GM19193 (cell line): ENCODE data around the gene CEMIP2.

Experiments used
- POLR2A ChIP-seq: IDR thresholded peaks from 4 replicates; pipeline ENCODE4 v1.6.1; 2011; ENCODE audit not compliant: insufficient read depth, insufficient read length; ENCODE audit errors: extremely low read depth

Gene CEMIP2

GRCh38 chr9:71710856-71711255, 57.5 kb downstream of the CEMIP2 start:
- no peak for TF ChIP-seq POLR2A

GRCh38 chr9:71710201-71710600, 58.1 kb downstream of the CEMIP2 start:
- no peak for TF ChIP-seq POLR2A

- TF ChIP-seq POLR2A: no peak
Measured at GRCh38 chr9:71709384-71709783, 58.9 kb downstream of the CEMIP2 start.

DNA sequence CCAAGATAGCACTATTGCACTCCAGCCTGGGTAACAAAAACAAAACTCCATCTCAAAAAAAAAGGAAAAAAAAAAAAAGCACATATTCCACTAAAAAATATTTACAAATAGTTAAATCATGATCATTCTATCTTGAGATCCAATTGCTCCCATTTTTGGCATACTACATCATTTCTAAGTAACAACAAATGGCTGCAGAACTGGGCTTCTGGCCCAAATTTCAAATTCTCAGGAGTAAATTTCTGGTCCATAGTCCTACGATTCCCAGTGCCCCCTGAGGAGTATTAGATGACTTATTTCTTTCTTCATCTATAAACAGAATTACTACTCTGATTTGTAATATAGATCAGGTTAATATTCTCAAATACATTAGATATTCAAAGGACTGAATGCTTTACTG, 62.1 kb downstream of the CEMIP2 start:
- TF ChIP-seq POLR2A: no peak

GRCh38 chr9:71704796-71705195, 63.5 kb downstream of the CEMIP2 start:
- no peak for TF ChIP-seq POLR2A

DNA sequence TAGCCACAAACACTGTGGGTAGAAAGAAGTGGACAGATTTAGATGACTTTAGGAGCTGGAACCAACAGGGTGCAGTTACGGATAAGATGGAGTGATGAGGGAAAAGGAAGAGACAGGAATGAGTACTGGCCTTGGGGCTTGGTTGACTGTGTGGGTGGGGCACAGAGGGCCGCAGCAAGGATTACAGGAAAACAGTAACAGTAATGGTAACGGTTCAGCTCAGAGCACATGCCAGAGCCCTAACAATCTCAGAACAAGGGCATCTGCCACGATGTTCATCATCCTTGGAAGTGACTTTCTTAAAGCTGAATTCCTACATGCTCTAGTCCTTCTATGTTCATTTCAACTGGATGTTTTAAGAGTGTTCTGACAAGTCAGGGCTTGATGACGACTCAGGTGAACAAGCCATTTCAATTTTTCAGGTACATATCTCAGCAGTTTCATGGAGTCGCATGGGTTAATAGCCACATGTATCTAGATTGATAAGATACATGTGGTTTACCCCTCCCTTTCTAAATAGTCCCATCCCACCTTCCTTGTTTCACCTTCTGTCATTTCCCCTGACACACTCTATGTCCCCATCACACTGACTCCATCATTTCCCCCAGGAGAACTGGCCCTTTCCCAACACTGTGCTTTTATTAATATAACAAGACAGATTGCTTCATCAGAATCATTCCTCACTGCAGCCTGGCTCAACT, 65.0 kb downstream of the CEMIP2 start:
- TF ChIP-seq POLR2A: no peak

GRCh38 chr9:71697882-71698281, 70.4 kb downstream of the CEMIP2 start:
- TF ChIP-seq POLR2A: no peak

- no peak for TF ChIP-seq POLR2A
Measured at GRCh38 chr9:71694332-71694731, 74.0 kb downstream of the CEMIP2 start.

GRCh38 chr9:71693607-71694006, 74.7 kb downstream of the CEMIP2 start:
- TF ChIP-seq POLR2A: no peak

- TF ChIP-seq POLR2A: no peak
Measured at GRCh38 chr9:71692337-71692736, 76.0 kb downstream of the CEMIP2 start.

GRCh38 chr9:71690689-71691435, 77.5 kb downstream of the CEMIP2 start:
- TF ChIP-seq POLR2A: no peak

DNA sequence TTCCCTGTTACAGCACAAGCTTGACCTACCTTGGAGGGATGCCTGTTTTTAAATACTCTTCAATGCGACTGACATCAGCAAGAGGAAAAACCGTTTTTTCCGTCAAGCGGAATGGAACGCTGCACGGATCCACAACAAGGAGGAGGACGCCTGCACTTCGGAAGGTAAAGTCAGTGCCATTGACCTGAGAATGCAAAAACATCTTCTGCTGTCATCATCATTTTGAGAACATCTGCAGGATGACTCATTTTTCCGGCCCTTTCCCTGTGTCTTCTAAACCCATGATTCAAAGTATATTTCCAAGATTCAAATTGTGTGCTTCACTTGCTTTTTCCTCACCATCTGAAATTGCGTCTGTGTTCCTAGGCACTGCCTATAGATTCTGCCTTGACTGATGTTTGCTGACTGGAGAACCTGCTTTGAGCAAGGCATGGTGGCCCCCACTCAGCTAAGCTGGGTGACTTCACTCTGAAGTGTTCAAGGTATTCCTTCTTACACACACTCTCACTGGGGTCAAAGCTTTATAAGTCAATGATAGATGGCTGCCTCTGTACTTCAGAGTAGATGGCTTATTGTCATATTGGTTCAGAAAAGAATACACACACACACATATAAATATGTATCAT, 78.1 kb downstream of the CEMIP2 start:
- TF ChIP-seq POLR2A: no peak

DNA sequence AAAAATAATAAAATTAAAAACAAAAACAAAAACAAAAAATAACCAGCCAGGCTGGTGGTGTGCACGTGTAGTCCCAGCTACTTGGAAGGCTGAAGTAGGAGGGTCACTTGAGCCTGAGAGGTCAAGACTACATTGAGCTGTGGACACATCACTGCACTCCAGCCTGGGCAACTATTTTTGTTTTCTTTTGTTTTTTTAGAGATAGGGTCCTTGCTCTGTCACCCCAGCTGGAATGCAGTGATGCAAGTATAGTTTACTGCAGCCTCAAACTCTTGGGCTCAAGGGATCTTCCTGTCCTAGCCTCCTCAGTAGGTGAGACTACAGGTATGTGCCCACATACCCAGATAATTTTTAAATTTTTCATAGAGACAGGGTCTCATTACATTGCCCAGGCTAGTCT, 80.6 kb downstream of the CEMIP2 start:
- TF ChIP-seq POLR2A: no peak

- TF ChIP-seq POLR2A: no peak
Measured at GRCh38 chr9:71685988-71686387, 82.3 kb downstream of the CEMIP2 start.

GRCh38 chr9:71685394-71685793, 82.9 kb downstream of the CEMIP2 start:
- no peak for TF ChIP-seq POLR2A

- TF ChIP-seq POLR2A: no peak
Measured at GRCh38 chr9:71684566-71684965, 83.7 kb downstream of the CEMIP2 start.
